HT-29 (cell line): ENCODE measurements around the gene EPB41. TPM values are rescaled to one million over a fixed set of nuclear protein-coding genes. Genes with fewer than 3 reads are reported as not detected.
"Not testable (repeated sequence)": the region's sequence is repeated elsewhere in the genome, so short reads cannot be mapped to it uniquely, and the experiment has no call there.

Experiments
- DNase-seq: peaks from one replicate; pipeline ENCODE4 v3.0.0-alpha.2; 2015; ENCODE audit warnings: low spot score
- total RNA-seq: library from RNA; depleted of rRNA; stranded (reverse); fragments of >200 nt; shearing (Covaris generic); gene quantifications from 2 replicates; pipeline ENCODE4 v1.2.3, GENCODE V29; 2014

The EPB41 gene
- total RNA-seq, 1 experiment from 2014 or later, result 36.4 TPM

GRCh38 chr1:28927266-28927647, 12.9 kb downstream of the EPB41 start:
- DNase-seq, result no peak

DNA sequence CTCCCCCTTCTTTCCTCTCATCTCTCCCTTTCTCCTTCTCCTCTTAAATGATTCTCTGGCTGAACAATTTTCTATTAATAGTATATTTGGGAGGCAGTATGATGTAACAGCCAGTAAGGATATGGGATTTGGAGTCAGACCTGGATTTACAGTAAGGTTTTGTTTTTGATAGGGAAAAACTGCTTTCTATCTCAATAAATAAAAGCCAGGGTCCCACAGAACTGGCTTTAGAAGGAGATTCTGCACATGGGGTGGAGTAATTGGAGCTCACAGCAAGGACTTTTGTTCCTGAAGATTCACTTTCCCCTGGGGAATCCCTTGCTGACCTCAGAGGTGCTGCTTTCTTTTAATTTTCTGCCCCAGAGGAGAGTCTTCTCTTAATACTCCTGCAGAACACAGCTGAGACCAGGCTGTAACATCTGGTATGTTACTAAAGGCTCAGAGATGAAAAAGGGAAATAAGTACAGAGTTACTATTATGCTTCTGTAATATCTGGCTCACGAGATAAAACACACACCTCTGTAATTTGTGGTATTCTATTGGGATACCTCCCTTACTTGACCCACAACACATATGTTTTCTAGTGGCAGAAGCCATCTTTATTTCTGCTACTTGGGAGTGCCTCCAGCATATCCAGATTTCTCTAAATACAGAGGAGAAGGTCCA, 13.4 kb downstream of the EPB41 start:
- no peak for DNase-seq

- DNase-seq, result no peak
These were observed 14.1 kb downstream of the EPB41 start for GRCh38 chr1:28928314-28928941.

DNA sequence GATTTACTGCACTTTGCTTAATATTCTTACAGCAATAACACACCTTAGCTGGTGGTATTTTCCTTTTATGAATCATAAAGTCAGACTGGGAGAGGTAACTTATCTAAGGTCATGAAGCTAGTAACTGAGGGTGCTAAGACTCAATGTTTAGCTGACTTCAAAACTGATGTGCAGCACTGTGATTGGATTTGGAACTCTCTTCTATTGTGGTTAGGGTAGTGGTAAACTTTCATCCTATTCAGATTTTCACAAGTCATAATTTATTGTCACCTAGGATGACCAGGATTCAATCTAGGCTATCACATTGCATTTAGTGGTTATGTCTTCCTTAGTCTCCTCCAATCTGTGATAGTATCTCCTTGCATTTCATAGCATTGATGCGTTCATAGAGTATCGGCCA, 18.9 kb downstream of the EPB41 start:
- no peak for DNase-seq

DNA sequence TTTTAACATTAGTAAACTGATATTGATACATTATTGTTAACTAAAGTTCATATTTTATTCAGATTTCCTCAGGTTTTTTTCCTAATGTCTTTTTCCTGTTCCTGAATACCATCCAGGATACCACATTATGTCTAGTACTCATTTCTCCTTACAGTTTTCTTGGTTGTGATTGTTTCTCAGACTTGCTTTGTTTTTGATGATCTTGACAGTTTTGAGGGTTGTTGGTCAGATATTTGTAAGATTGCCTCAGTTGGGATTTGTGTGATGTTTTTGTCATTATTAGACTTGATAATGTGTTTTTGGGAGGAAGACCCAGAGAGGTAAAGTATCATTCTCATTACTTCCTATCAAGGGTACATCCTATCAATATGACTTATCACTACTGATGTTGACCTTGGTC, 19.5 kb downstream of the EPB41 start:
- no peak for DNase-seq

DNA sequence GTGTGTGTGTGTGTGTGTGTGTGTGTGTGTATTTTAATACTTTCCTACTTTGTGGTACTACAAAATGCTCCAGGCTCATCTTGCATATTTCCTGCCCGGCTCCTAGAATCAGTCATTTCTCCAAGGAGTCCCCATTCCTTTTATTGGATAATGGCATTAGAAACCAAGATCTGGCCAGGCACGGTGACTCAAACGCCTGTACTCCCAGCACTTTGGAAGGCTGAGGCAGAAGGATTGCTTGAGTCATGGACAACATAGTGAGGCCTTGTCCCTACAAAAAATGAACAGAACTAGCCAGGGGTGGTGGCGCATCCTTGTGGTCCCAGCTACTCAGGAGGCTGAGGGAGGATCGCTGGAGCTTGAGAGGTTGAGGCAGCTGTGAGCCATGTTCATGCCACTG, 20.3 kb downstream of the EPB41 start:
- DNase-seq, result no peak

DNA sequence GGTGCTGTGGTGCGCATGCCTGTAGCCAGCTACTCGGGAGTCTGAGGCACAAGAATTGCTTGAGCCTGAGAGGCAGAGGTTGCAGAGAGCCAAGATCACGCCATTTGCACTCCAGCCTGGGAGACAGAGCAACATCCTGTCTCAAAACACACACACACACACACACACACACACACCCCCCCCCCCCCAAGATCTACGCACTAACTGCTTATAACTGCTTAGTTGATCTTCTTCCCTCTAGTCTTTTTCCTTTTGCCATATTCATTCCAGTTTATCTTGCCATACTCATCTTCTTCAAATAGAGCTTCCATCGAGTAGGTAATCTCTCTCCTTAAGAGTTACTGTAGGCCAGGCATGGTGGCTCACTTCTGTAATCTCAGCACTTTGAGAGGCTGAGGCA, 20.9 kb downstream of the EPB41 start:
- no peak for DNase-seq

DNA sequence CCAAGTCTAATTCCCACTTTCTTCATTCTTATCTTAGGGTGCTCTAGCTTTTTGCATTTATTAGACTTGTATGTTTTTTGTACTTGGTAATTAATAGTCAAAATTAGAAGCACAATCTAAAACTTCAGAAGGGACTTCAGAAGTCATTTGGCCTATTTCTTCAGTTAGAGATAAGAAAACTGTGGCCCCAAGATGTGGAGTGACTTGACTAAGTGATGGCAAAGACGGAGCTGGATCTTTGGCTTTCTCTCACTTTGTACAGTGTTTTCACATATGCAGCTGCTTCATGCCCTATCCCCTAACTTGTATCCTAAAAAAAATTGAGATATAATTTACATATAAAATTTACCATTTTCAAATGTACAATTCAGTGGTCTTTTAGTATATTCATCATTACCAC, 21.7 kb downstream of the EPB41 start:
- DNase-seq, result no peak

- DNase-seq, result no peak
These were observed 22.2 kb downstream of the EPB41 start for GRCh38 chr1:28936528-28936927.

DNA sequence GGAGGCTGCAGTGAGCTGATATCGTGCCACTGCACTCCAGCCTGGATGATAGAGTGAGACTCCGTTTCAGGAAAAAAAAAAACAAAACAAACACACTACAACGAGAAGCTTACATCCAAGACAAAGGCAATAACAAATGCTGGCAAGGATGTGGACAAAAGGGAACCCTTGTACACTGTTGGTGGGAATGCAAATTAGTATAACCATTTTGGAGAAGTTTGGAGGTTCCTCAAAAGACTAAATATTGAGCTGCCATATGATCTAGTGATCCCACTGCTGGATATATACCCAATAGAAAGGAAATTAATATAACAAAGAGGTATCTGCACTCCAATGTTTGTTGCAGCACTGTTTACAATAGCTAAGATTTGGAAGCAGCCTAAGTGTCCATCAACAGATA, 29.2 kb downstream of the EPB41 start:
- not testable (repeated sequence) for DNase-seq

- no peak for DNase-seq
These were observed 35.6 kb downstream of the EPB41 start for GRCh38 chr1:28950006-28950405.

GRCh38 chr1:28950449-28950848, 36.1 kb downstream of the EPB41 start:
- no peak for DNase-seq

DNA sequence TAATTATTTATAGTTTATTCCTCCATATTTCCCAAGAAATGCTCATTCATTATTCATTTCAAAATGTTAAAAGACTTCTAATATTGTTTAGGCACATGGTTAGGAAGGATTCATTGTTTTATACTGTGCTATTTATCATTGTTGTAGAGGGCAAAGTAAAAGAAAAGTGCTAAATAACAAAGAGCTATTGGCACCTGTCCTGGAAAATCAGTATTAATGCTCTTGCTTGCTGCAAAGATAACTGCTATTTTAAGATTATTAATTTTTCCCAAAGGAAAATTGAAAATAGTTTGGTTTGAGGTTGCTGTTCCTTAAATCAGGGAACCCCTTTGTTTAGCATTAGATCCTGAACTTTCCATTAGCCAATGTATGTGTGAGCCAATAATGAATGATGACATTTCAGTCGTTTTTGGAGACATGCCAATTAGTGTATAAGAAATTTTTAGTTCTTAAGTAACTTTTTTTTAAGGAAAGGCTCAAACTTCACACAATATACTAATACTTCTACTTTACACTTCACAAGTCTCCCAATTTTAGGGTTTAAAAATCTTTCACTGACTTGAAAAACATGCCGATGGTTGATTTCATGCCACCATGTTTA, 39.9 kb downstream of the EPB41 start:
- DNase-seq, result no peak

DNA sequence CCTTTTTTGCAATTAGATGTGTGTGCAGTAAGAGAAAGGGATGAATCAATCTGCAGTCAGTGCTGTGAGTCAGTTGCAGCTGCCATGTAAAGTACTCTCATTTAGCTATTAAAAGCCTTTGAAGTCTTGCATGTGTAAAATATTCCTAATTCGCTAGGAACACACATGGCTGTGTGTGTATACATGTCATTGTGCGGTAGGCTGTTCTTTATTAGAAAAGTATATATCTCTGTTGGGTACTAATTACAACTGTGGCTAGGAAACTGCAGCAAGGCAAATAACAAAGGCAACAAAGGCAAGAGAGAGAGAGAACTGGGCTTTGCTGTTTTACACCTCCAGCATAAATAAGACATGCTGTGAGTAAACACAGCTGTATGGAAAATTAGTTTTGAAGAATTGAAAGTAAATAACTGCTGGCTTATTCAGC, 41.7 kb downstream of the EPB41 start:
- DNase-seq, result no peak

- DNase-seq, result not testable (repeated sequence)
These were observed 47.9 kb downstream of the EPB41 start for GRCh38 chr1:28962114-28962831.

- DNase-seq, result no peak
These were observed 51.0 kb downstream of the EPB41 start for GRCh38 chr1:28965271-28965870.

- peak; percentile 34 for DNase-seq
These were observed 52.2 kb downstream of the EPB41 start for GRCh38 chr1:28966617-28967016.

DNA sequence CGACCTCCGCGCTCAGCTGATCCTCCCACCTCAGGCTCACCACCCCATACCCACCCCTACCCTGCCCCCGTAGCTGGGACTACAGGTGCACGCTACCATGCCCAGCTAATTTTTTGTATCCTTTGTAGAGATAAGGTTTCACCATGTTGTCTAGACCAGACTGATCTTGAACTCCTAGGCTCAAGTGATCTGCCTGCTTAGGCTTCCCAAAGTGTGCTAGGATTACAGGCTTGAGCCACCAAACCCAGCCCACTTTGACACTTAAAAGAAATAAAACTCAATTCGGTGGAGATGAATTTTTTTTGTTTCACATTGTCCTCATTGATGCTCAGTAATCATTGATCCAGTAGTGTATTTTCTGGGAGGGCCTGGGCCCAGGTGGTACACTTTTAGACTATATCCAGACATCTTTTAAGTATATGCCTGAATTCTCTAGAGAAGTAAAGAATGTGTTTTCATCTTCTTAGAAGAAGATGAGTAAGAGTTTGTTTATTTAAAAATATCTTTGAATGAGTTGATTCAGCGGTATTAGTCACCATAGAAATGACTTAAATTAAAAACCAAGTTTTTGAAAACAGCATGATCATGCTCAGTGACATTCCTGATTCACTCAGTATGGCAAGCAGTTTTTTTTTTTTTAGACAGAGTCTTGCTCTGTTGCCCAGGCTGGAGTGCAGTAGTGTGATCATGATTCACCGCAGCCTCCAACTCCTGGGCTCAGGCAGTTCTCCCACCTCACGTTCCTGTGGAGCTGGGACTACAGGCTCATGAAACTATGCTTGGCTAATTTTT, 57.8 kb downstream of the EPB41 start:
- no peak for DNase-seq

DNA sequence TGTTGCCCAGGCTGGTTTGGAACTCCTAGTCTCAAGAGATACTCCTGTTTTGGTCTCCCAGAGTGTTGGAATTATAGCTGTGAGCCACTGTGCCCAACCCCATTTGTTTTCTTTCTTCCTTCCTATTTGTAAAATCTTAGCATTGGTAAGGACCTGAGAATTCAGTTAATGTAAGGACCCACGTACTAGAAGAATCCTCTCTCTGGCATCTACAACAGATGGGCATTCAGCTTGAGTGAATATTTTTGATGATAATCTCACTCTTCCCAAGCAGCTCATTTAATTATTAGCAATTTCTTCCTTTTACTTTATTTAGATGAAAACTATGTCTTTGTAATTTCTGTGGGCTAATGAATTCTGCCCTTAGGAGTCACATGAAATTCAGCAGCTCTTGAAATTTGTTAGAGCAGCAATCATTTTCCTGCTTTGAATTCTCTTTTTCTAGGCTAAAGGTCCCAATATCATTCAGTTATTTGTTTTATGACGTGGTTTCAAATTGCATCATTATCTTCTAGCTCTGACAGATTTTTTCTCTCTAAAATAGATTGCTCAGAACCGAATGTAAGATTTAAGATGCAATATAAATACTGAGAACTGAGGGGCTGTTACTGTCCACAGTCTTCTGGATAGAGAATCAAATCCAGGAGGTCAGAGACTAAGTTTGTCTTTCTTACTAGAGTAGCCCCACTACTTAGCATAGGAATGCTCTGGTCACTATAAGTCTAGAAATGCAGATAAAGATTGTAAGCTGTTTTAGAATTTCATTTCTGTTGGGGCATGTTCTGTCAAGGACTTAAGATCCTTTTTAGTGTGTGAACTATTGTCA, 59.4 kb downstream of the EPB41 start:
- no peak for DNase-seq

DNA sequence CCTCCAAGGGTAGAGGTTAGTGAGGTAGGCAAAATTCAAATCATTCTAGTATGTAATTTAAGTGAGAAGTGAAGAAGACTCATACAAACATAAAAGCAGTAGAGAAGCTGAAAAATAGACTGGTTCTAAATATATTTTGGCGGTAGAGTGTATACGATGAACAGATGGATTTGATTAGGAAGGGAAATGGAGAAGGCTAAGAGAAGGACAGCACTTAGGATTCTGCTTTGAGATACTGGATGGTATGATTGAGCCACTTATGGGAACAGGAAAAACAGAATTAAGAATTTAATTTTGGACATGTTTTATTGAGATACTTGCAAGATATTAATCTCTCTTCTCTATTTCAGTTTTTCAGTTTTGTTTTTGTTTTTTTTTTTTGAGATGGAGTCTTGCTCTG, 60.1 kb downstream of the EPB41 start:
- DNase-seq, result no peak
